DMS153 (cell line): ENCODE data around the gene CTNNA3.

ENCODE experiments used
- DNase-seq: peaks from one replicate; lab custom pipeline; 2025; lab: John Stamatoyannopoulos, UW

CTNNA3 gene

GRCh38 chr10:66284621-66285020 lies 1411.4 kb downstream of the CTNNA3 start:
- DNase-seq, result no peak

- DNase-seq, result no peak
Observed at GRCh38 chr10:66283874-66284464, 1412.0 kb downstream of the CTNNA3 start.

GRCh38 chr10:66283064-66283463 lies 1412.9 kb downstream of the CTNNA3 start:
- DNase-seq, result no peak

- no peak for DNase-seq
Observed at GRCh38 chr10:66281327-66281726, 1414.7 kb downstream of the CTNNA3 start.

GRCh38 chr10:66277481-66277880 lies 1418.5 kb downstream of the CTNNA3 start:
- DNase-seq, result no peak

- no peak for DNase-seq
Observed at GRCh38 chr10:66273966-66274519, 1422.0 kb downstream of the CTNNA3 start.

- no peak for DNase-seq
Observed at GRCh38 chr10:66265398-66265797, 1430.6 kb downstream of the CTNNA3 start.

- DNase-seq, result no peak
Observed at GRCh38 chr10:66259836-66260235, 1436.2 kb downstream of the CTNNA3 start.

- no peak for DNase-seq
Observed at GRCh38 chr10:66258693-66259092, 1437.3 kb downstream of the CTNNA3 start.

- no peak for DNase-seq
Observed at GRCh38 chr10:66257801-66258200, 1438.2 kb downstream of the CTNNA3 start.

- no peak for DNase-seq
Observed at GRCh38 chr10:66252986-66253385, 1443.0 kb downstream of the CTNNA3 start.

- DNase-seq, result no peak
Observed at GRCh38 chr10:66246177-66246576, 1449.8 kb downstream of the CTNNA3 start.

- no peak for DNase-seq
Observed at GRCh38 chr10:66244953-66245352, 1451.0 kb downstream of the CTNNA3 start.

- DNase-seq, result no peak
Observed at GRCh38 chr10:66242885-66243284, 1453.1 kb downstream of the CTNNA3 start.

- no peak for DNase-seq
Observed at GRCh38 chr10:66239062-66239461, 1456.9 kb downstream of the CTNNA3 start.

- no peak for DNase-seq
Observed at GRCh38 chr10:66238343-66238742, 1457.7 kb downstream of the CTNNA3 start.

GRCh38 chr10:66234872-66235271 lies 1461.1 kb downstream of the CTNNA3 start:
- no peak for DNase-seq

- DNase-seq, result no peak
Observed at GRCh38 chr10:66228887-66229286, 1467.1 kb downstream of the CTNNA3 start.

GRCh38 chr10:66223656-66224055 lies 1472.3 kb downstream of the CTNNA3 start:
- no peak for DNase-seq

GRCh38 chr10:66222462-66223046 lies 1473.4 kb downstream of the CTNNA3 start:
- no peak for DNase-seq

GRCh38 chr10:66218981-66219587 lies 1476.9 kb downstream of the CTNNA3 start:
- DNase-seq, result no peak

GRCh38 chr10:66218289-66218688 lies 1477.7 kb downstream of the CTNNA3 start:
- DNase-seq, result no peak

GRCh38 chr10:66215920-66216319 lies 1480.1 kb downstream of the CTNNA3 start:
- DNase-seq, result no peak
